HG02884 (cell line): Measurements from ENCODE around the gene C18orf63.

Experiments
- ATAC-seq: cut with Tn5 transposase; IDR thresholded peaks from one replicate; pipeline ENCODE4 v1.9.1; 2021; ENCODE audit warnings: mild to moderate bottlenecking, moderate library complexity; ENCODE audit not compliant: unreplicated experiment

C18orf63 gene

GRCh38 chr18:74402806-74403433 lies 87.3 kb downstream of the C18orf63 start:
- ATAC-seq, result no peak

GRCh38 chr18:74407888-74408287 lies 92.2 kb downstream of the C18orf63 start:
- no peak for ATAC-seq
